Islet of Langerhans (tissue), 1 donor: Measurements from ENCODE around the gene KRTAP22-1.

ENCODE experiments used
- FAIRE-seq: peaks from one replicate; lab custom pipeline; 2011; peaks lifted over from hg19 to GRCh38; lab: Jason Lieb, UNC

Gene KRTAP22-1

GRCh38 chr21:30625449-30626165, 24.7 kb downstream of the KRTAP22-1 start:
- FAIRE-seq: no peak

- no peak for FAIRE-seq
Measured at GRCh38 chr21:30628109-30628508, 27.2 kb downstream of the KRTAP22-1 start.

- no peak for FAIRE-seq
Measured at GRCh38 chr21:30629200-30629599, 28.3 kb downstream of the KRTAP22-1 start.

GRCh38 chr21:30634906-30635305, 34.0 kb downstream of the KRTAP22-1 start, which contains the start of gene KRTAP20-2:
TSS of gene KRTAP20-2 (plus strand) at chr21:30635206. CDS start at chr21:30635264, 58 bp downstream.
- FAIRE-seq: no peak

GRCh38 chr21:30638686-30639085, 37.8 kb downstream of the KRTAP22-1 start:
- FAIRE-seq: no peak

- FAIRE-seq: no peak
Measured at GRCh38 chr21:30642564-30642963, 41.7 kb downstream of the KRTAP22-1 start, which contains the start of gene KRTAP20-3. TSS of gene KRTAP20-3 (plus strand) at chr21:30642864.

GRCh38 chr21:30646904-30647414, 46.1 kb downstream of the KRTAP22-1 start:
- no peak for FAIRE-seq
